Measurements from ENCODE around the gene GPR137. TPM values are rescaled to one million over a fixed set of nuclear protein-coding genes. Genes with fewer than 3 reads are reported as not detected.

The GPR137 gene
- polyA plus RNA-seq, 3 donors, result 7.8 to 21.0 (median 9.3) TPM

- under 1% methylated on average over 95 of the region's 96 CpGs for WGBS (ENCODE audit: insufficient coverage)
- H3K4me3 Mint-ChIP-seq, result peak overlapping the region in 1 of 2 donors; percentile 70
Observed at GRCh38 chr11:64291752-64292459, 6.3 kb downstream of the GPR137 start.

More at GRCh38 chr11:64291752-64292459, 6.3 kb downstream of the GPR137 start:
- H3K9me3 ChIP-seq (replicated peaks in 1 of 2; ENCODE audit: control insufficient read depth in 1 of 2, insufficient read depth in 1 of 2, low read length in 2 of 2), result peaks cover 4 to 35% of the 10 kb centered on the region in 2 donors
- DNase-seq, result no peak
- H3K4me3 ChIP-seq (replicated peaks in 1 of 3; ENCODE audit: low read depth in 2 of 3, low read length in 3 of 3), result peak overlapping the region in 1 of 3 experiments; percentile 25
- peaks cover 5 to 15% of the 10 kb centered on the region in 2 donors for H3K36me3 Mint-ChIP-seq
- no peak for TF ChIP-seq CTCF (IDR thresholded peaks at IDR 0.05)
- no peak overlapping the region for H3K27ac ChIP-seq (ENCODE audit: low read depth in 1 of 2, low read length in 2 of 2)
- H4K20me1 ChIP-seq (ENCODE audit: insufficient read depth, low read length), result no peaks in the 10 kb centered on the region
- H3K4me1 ChIP-seq (ENCODE audit: control insufficient read depth in 1 of 2, insufficient read depth in 2 of 2, low read length in 2 of 2), result peaks cover 5 to 15% of the 10 kb centered on the region in 2 donors
- peak overlapping the region; percentile 54 for H3K4me2 ChIP-seq (replicated peaks; ENCODE audit: extremely low read depth, low read length, poor library complexity, severe bottlenecking)
- no peak overlapping the region for H3K9ac ChIP-seq (ENCODE audit: insufficient read depth, low read length, poor library complexity, severe bottlenecking)
- no peaks in the 10 kb centered on the region for H3K79me2 ChIP-seq (ENCODE audit: insufficient read depth, low read length)
- no peaks in the 10 kb centered on the region for H3K36me3 ChIP-seq (replicated peaks in 1 of 2; ENCODE audit: control insufficient read depth in 1 of 2, insufficient read depth in 2 of 2, low read length in 2 of 2)
- intact Hi-C loops (cut with micrococcal nuclease), result no loop called here
- peaks cover 49 to 63% of the 10 kb centered on the region in 2 donors for H3K27me3 ChIP-seq (ENCODE audit: control insufficient read depth in 2 of 2, insufficient read depth in 2 of 2, low read length in 2 of 2)
- H3K9me3 Mint-ChIP-seq, result peaks cover 0 to 20% (median 3%) of the 10 kb centered on the region in 7 donors
- H3K27me3 Mint-ChIP-seq (ENCODE audit: low read depth in 3 of 3), result peaks cover 63 to 82% (median 67%) of the 10 kb centered on the region in 3 donors
- peaks cover 7% of the 10 kb centered on the region for H3K4me1 Mint-ChIP-seq
- no peak overlapping the region for H3K27ac Mint-ChIP-seq
- H2AFZ ChIP-seq (ENCODE audit: insufficient read depth, low read depth, low read length, poor library complexity, severe bottlenecking), result no peak overlapping the region
